ENCODE data around the gene MROH2A.

The MROH2A gene

DNA sequence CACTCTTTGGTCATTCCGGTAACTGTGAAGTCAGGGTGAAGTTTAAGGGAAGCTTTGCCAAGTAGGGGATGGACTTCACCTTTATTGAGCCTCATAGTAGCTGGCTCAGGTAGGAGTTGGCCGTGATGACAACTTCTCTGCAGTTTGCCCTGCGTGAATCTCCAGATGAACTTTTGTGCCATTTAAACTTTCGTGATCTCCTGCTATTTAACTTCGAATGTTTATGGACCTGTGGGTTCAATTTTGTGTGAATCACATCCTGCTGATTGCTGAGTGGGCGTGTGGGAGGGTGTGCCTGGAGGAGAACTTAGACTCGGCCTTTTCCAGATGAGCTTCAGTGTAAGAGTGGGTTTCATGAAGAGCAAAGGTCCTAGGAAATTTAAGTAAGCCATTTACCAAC is 13.9 kb upstream of the MROH2A start:
- no peak for DNase-seq

DNA sequence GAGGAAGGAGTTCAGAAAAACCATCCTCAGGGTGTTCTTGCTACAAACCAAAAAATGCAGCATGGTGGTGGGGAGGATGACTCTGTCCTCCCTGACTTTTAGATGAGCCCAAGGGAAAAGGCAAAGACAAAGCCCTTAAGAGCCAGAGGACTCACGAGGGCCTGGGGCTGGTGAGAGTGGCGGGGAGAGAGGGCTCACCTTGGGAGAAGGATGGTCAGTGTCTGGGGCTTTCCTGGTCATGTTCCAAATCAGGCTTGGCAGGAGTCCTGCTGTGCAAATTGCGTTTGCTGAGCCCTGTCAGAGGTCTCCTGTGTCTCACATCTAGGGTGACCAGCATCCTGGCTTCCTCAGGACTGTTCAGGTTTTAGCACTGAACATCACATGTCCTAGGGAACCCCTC is 13.4 kb upstream of the MROH2A start:
- DNase-seq = no peak

DNA sequence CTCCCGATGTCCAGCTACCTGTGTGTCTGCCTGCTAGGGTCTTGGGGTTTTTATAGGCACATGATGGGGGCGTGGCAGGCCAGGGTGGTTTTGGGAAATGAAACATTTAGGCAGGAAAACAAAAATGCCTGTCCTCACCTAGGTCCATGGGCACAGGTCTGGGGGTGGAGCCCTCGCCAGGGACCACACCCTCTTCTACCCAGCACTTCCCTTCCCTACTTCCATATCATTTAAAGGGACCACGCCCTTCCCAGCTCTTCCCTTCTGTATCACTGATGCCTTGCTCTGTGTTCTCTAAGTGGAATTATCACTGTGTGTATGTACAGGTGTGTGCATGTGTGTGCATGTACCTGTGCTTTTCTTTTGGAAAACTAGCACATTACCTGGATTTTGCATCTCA is 11.7 kb upstream of the MROH2A start:
- DNase-seq = no peak

DNA sequence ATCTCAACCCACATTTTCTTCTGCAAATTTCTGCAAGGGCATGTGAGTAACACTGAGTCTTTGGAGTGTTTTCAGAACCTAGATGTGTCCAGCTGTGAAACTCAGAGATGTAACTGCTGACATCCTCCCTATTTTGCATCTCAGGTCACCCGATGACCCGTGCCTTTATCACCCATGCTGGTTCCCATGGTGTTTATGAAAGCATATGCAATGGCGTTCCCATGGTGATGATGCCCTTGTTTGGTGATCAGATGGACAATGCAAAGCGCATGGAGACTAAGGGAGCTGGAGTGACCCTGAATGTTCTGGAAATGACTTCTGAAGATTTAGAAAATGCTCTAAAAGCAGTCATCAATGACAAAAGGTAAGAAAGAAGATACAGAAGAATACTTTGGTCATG is 10.1 kb upstream of the MROH2A start:
- no peak for DNase-seq

DNA sequence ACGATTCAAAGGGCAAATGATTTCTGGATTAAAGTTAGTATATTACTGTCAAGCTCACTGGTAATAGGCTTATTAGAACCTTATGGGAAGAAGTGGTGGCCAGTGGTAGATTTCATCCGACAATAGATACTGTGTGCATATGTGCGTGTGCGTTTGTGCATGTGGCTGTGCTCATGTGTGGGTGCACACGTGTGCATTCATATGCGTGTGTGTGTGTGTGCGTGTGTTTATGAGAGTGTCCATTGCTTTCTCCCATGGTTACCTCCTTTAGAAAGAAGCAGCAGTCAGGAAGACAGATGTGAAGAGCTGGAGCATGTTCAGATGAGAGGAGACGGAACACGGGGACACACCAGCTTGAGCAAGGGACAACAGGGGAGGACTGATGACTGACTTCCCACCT is 8.9 kb upstream of the MROH2A start:
- no peak for DNase-seq

DNA sequence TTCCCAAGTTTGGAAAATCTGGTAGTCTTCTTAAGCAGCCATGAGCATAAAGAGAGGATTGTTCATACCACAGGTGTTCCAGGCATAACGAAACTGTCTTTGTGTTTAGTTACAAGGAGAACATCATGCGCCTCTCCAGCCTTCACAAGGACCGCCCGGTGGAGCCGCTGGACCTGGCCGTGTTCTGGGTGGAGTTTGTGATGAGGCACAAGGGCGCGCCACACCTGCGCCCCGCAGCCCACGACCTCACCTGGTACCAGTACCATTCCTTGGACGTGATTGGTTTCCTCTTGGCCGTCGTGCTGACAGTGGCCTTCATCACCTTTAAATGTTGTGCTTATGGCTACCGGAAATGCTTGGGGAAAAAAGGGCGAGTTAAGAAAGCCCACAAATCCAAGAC is 6.0 kb upstream of the MROH2A start:
- no peak for DNase-seq

DNA sequence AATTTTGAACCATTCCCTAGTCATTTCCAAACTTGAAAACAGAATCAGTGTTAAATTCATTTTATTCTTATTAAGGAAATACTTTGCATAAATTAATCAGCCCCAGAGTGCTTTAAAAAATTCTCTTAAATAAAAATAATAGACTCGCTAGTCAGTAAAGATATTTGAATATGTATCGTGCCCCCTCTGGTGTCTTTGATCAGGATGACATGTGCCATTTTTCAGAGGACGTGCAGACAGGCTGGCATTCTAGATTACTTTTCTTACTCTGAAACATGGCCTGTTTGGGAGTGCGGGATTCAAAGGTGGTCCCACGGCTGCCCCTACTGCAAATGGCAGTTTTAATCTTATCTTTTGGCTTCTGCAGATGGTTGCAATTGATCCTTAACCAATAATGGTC is 5.5 kb upstream of the MROH2A start:
- DNase-seq = no peak

DNA sequence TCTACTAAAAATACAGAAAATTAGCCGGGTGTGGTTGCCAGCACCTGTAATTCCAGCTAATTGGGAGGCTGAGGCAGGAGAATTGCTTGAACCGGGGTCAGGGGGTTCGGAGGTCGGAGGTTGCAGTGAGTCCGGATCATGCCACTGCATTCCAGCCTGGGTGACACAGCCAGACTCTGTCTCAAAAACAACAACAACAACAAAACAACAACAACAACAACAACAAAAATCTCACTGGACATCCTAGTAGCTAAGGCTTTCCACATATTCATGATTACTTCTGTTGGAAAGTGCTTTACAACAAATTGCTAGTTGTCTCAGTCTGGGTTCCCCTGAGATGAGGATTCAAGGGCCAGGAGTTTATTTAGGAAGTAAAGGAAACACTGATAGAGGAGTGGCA is 4.3 kb upstream of the MROH2A start:
- no peak for DNase-seq

DNA sequence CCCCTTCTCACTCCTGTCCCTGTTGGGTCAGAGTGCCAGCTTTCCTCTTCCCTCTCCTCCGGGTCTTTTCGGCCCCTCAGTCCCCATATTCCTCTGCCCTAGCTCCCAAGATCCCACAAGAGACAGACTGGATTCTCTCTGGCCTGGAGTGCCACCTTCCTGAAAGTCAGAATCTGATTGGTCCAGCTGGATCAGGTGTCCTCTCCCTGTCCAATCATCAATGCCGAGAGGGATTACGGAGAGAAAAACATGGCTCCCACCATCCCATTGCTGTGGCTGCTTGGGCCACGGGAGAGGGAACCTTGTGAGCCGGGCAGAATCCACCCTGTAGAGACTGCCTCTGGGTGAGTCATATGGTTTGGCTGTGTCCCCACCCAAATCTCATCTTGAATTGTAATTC is 2.7 kb upstream of the MROH2A start:
- no peak for DNase-seq

DNA sequence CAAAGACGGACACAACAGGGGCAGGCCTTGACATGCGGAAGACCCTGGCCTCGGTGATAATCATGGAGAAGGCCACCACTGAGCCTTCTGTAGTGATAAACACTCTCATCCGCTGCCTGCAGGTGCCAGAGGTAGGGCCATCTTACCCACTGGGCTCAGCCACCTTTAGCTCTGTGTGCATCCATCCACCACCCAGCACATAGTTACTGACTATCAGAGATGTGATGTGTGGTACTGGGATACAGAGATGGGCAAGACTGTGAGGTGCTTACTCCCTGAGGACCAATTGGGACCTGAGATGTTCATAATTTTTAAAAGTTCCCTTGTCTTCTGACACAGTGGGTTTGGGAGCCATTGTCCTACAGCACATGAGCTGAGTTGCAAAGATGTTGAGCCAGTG is 1.6 kb downstream of the MROH2A start:
- DNase-seq = no peak

DNA sequence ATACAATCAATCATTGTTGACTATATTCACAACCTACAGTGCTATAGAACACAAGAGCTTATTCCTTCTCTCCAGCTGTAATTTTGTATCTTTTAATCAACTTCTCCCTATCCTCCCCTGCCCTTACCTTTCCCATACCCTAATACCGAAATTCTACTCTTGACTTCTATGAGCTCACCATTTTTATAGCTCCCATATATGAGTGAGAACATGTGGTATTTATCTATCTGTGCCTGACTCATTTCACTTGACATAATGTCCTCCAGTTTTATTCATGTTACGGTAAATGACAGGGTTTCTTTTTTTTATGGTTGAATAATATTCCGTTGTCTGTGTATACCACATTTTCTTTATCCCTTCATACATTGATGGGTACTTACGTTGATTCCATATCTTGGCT is 2.6 kb downstream of the MROH2A start:
- no peak for DNase-seq

DNA sequence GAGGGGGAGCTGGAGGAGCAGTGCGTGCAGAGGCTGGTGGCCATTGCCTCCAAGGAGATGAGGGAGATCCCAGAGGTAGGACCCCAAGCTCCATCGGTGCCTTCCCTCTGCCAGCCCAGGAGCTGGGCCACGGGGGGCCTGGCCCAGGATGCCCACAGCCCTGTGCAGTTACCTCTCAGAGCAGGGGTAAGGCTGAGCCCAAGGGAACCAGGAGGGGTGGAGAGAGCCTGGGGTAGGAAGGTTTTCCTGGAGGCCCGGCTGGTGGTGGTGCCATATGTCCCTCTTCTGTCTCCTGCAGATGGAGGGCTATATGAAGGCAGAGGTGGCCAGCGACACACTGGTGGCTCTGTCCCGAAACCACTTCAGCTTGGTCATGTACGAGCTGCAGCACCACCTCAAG is 11.4 kb downstream of the MROH2A start:
- no peak for DNase-seq

DNA sequence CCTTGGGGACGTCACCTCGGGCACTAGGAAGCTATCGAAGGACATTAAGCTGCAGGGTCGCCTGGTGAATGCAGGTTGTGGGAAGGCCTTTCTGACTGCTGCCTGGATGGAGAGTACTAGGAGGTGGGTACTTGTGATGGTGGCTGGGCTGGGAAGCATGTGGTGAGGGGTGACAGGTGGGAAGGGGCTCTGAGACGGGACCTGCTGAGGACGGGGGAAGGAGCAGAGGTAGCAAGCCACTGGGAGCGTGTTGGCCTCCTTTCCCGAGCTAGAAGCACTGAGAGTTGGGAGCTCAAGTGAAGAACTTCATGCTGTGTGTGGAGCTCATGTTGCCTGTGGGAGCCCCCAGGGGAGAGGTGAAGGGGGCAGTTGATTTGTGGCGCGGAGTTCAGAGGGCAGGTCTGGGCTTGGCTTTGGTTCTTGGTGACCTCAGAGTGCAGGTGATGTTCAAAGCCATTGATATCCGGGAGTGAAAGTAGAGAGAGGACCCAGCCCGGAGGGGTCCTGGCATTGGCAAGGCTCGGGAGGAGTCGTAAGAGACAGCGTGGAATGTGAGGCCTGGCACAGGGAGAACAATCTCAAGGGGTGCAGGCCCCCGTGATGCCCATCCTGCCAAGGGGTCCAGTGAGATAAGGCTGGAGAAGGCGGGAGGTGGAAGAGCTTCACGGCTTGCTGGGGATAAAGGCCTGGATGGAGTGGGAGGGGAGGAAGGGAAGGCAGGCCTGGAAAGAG is 13.2 kb downstream of the MROH2A start:
- no peak for DNase-seq

DNA sequence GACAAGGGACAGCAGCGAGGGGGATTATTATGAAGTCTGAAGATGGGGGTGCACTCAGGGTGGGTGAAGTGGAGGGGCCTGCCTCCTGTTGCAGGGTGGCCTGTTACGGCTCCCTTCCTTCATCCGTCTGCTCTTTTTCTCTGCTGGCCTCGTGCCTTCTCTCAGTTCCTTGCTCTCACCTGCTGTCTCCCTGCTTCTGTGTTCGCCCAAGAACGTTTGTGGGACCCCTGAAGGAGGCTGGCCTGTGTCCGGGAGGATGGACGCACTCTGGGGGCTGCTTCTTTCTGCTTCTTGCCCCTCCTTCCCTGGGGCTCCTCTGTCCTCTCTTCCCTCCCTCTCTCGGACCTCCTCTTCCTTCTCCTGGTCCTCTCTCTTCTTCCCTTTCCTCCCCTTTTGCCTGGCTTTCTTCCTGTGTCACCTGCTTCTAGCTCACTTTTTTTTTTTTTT is 13.8 kb downstream of the MROH2A start:
- DNase-seq = no peak

DNA sequence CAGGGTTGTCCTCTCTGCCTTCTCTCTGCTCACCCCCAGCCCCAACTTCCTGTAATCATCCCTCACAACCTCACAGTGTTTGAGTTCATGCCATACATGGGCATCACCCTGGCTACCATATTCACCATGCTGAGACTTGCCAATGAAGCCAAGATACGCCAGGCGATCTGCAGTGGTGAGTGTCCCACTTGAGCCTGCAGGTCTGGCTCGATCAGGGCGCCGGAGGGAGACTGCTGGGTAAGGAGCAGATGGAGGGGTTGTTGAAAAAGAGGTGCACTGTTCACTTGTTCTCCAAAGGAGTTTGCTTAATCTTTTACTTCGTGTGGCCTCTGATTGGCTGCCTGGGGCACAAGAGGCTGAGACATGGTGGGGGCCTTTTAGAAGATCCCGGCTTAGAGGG is 14.6 kb downstream of the MROH2A start:
- DNase-seq = no peak

DNA sequence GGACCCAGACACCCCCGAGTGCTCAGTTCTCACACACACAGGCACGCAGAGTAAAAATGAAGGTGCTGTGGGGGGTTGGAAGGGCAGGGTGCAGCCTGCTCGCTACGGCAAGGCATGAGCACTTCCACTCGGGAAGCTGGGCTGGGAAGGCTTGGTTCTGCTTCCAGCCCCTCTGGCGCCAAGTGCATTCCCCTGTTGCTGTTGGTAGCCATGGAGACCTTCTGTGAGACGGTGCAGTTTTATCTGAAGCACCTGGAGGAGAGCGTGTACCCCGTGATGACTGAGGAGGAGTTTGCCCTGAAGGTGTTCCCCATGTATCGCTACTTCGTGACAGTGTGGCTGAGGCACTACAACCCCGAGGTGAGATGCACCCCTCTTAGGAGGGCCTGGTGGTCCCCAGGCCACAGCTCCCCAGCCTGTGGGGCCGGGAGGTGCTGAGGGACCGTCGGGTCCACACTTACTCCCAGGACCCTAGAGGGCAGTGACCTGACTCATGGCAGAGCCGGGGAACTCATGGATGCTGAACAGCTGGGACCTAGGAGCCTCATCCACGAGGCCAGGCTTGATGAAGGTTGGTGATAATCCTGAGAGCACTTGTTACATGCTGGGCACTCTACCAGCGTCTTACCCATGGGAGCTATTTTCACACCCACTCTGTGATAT is 15.5 kb downstream of the MROH2A start:
- DNase-seq = no peak

DNA sequence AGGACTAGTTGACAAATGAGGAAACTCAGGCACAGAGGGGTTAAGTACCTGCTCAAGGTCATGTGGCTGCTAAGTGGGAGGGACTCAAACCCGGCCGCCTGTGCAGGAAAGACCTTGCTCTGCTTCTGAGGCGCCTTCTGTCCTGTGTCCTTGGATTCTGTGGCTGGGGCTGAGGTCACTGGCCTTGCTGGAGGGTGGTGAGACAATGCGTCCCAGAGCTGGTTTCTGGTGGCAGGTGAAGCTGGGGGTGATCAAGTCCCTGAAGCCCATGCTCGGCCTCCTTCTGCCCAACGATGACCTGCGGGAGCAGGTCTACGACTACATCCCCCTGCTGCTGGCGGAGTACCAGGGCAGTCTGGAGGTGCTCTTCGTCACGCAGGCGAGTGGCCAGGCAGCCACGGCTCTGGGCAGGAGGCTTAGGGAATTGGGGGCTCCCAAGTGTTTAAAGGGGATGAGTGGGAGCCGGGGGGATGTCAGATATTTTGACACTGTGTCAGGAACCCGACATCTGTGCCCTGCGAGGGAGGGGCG is 16.1 kb downstream of the MROH2A start:
- no peak for DNase-seq

DNA sequence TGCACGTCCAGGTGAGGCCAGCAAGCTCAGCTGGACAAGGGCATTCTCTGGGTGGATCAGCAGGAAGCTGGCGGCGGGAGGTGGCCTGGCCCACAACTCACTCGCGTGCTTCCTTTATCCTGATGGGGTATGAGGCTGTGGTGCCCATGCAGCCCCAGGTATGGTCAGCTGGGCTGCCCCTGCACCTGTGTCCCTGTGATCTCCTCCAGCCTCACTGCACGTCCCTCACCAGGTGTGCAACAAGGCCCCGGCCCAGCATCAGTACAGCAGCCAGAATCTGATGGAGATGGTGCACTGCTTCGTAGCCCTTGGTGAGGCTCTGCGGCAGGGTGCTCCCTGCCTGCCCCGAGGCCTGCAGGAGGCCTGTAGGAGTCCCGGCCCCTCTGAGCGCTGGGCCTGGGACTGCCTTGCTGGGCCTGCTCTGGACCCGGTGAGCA is 17.6 kb downstream of the MROH2A start:
- DNase-seq = no peak

DNA sequence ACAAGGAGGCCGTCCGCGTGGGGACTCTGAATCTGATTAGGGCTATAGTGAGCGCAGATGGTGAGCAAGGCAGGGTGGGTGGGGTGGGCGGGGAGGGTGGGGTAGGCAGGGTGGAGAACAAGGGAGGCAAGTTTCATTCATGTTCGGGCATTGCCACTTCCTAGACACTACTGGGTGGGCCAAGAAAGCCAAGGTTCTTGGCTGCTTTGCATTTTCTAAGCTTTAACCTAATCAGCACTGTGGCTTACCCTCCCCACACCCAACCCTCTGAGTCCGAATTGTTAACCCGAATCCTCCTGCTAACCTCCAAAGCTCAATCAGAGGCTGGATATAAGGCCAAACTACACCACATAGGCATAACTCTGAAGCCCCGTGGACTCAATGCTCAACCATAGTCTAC is 18.1 kb downstream of the MROH2A start:
- no peak for DNase-seq

DNA sequence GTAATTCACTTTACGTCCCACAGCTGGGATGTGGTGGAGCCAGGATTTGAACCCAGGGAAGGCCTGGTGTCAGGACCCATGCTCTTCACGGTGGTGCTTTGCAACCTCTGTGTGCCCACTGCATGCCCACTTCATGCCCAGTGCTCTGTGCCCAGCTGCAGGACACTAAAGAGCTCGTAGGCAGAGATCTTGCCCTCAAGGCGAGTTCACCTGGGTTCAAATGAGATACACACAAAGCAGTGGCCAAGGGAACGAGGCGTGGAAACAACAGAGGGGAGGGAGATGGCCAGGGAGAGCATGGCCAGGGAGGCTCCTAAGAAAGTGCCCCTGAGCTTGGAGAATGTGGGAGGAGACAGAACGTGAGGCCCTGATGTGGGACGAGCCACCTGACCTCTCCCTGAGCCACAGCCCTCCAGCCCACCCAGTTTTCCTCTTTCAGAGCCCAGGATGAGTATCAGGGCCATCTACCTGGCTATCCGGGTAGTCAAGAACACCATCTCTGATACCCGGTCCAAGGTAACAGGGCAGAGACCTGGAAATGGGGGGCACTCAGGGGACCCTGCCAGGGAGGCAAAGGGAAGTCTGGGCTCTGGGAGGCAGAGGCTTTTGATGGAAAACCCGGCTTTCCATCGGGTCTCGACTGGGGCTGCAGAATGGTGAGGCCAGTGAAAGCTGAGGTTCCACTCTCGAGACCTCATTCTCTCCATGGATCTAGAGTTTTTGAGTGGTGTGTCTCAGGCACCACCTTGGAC is 20.4 kb downstream of the MROH2A start:
- no peak for DNase-seq

DNA sequence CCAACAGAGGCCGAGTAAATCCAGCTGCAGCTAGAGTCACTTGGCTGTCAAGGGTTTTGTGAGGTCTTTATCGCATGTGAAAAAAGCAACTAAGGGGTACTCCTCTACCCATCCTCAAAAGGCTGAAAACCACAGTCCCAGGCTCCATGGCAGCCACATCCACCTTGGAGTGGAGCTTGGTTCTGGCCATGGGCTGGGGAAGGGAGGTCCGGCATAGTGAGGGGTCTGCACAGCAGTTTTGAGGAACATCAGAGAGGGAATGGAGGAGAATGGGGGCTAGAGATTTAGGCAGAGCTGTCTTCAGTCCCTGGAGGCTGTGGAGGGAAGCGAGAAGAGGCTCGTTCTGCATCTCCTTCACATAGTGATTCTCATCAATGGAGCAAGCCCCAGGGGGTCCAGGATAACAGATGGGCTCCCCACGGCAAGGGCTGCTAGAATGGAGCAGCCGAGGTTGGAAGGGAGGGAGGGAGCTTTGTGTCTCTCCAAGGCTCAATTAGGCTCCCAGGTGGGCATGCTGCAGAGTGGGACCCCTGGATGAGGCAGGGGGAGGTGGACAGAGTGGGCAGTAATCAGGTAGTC is 21.0 kb downstream of the MROH2A start:
- DNase-seq = no peak

DNA sequence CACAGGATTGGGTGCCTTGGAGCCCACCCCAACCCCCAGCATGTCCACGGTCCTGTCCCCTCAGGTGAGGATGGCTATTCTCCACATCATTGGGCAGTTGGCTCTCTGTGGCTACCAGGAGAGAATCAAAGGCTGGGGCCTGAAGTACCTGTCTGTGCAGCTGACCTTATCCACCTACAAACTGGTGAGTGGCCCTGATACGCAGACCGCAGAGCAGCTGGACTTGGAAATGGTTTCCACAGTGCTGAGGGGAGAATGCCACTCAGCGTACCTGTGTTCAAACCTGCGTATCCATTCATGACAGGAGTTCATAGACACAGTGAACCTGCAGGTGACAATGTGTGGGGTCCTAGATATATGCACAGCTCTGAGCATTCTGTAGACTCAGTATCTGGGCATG is 21.6 kb downstream of the MROH2A start:
- DNase-seq = no peak

DNA sequence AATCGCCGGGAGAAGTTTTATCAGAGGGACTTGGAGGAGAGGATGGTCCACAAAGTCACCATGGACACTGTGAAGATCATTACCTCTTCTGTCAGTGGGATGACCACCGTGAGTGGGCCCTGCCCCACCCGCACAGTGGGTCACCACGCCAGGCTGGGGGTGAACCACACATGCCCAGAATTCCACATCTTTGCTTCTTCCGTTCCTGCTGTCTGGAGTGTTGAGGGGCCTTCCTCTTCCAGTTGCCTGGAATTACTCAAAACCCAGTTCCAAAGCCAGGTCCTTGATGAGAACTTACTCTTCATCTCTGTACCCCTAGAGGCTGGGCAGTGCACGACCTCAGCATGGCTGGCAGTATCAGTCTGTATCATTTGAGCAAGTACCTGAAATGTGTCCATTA is 22.1 kb downstream of the MROH2A start:
- no peak for DNase-seq
